GM20431 (cell line): Measurements from ENCODE around the gene FGF12.

Experiments
- in situ Hi-C: fragments of 300-500 bp; cut with MseI, MboI; formaldehyde crosslinking; loops from one replicate; pipeline ENCODE4 v1.15.0; 2020; ENCODE audit warnings: low sequenced_read_pairs; ENCODE audit not compliant: unreplicated experiment

Gene FGF12

DNA sequence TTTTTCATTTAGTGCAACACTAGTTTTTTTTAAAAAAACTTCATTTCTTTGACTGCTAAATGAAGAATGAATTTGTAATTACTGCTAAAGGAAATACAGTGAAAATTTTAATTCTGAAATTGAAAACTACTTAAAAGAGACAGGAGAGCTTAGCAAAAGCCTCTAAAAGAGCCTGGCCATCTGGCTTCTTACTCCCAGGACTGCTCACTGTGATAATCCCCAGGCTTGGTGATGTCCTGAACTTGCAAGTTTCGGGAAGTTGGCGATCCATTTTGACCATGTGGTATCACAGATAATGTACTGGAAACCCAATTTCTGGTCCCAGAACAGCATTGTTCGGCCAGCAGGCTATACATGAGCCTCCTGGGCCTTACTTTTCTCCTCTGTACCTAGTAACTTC is 292.1 kb downstream of the FGF12 start:
- in situ Hi-C loops, result no loop called here

DNA sequence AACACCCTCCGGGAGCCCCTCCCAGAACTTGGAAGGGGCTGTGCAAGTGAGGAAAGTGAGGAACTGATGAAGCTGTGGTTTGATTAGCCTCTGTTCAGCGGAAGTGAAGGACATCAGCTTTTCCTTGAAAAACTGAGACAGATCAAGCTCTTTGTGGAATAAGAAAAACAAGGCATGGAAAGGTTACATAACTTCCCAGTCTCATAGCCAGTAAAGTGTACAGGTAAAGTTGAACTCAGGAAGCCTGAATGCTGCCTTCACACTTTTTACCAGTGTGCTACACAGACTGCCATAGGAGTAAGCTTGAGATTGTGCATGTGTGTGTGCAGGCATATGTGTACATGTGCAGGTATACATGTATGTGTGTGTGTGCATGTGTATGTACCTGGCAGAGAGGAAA is 293.2 kb downstream of the FGF12 start:
- in situ Hi-C loops, result no loop called here

DNA sequence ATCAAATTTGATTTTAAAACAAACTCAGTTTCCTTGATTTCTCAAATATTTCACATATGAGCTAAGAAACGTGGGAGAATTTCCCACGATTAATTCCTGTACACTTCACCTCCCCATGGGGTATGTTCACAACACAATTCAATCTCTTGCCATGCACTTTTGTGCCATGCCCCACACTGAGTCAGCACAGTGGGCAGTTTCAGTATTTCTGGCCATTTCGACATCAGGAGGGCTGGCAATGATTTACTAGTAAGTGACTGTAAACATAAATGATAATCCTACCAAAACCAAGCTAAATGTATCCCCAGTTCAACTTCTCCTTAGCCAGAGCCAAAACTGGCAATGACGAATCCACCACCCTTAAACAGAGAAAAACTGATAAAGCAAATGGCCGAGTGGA is 293.6 kb downstream of the FGF12 start:
- in situ Hi-C loops, result no loop called here

DNA sequence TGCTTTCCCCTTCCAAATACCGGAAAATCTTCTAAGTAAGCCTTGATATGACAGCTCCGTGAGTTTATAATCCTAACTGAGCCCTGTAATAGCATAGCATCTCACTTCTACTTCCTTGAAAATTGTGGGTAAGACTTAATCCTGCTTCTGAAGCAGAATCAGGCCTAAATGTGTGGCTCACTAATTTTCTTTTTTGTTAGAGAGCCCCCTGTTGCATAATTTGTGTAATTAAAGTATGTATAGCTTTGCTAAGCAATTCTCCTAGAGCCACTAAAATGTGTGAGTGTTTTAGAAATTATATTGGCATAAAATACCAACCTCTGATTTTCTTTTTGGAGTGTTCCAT is 304.4 kb downstream of the FGF12 start:
- in situ Hi-C loops, result no loop called here

DNA sequence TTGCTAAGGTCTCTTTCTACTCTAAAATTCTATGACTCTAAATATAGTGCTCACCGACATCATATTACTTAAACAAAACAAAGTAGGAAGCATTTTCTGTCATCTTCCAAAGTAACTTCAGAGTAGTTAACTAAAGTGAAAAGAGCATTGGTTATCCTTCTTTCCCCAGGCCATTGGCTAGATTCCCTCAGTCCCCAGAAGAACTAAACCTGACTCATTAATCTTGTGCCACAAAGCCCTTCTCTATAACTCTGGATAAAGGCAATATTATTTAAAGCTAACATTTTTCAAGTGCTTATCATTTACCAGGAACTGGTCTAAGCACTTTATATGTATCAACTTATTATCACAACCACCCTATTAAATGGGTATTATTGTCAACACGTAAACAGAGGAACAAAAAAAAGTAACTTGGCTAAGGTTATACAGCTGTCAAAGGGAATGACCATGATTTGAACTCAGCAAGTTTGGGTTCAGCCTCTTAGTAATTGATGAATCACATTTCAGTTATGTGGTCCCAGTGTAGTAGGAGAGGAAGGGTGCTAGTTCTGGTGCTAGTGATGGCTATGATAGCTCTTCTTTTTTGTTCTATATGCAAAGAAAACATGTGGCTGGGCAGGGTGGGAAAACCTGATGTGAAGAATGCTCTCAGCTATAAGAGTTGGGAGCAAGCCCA is 304.9 kb downstream of the FGF12 start:
- in situ Hi-C loops, result no loop called here

DNA sequence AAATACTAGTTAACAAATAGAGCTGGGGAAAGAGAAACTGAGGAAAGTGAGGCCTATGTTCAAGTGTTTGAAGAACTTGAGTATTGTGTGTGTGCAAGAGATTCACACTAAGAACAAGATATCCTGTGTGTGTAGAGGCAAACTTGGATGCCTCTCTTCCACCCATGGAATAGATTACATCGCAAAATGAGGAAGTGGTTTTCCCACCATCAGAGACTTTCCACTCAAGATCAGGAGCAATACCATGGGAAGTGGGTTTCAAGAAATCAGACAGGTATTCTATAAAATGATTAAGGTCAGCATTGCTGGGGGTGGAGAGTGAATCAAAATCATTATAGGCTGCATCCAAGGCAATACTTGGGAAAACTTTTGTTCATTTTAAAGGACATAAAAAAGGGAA is 308.0 kb downstream of the FGF12 start:
- in situ Hi-C loops, result no loop called here

DNA sequence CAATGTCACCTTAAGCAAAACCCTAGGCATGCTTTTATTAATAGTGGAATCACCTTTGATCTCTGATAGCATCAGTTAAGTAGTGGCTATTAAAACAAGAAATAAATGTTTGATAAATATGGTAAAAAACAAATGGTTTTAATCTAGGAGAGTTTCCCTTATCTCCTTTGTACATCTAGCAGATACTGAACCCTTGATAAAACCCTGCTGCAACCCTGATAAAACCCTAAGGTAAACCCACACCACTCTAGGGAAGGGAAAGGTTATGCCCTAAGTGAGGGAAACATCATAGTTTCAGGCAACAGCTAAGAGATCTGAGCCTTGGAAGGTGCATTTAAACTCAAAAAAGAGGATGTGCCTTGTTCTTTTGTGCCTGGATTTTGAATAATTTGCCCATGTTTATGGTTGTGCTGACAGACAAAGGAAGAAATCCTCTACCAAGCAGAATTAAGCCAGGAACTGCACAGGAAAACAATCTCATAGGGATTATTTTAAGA is 309.7 kb downstream of the FGF12 start:
- in situ Hi-C loops, result no loop called here

DNA sequence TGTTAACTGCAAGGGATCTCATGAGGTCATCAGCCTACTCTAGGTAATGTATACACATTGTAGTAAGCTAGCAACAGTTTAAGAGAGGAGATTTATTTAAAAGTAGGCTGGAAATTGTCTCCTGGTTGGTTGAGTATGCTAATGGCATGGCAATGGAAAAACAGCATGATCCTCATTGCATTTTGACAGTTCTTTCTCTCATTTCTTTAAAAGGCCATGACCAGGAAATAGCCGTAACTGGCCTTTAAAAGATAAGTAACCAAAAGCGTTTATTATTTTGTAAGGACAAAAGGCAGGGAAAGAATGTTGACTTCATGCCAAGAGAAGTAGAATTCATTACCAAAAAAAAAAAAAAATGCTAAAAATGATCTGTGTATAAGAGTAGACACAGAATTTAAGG is 310.3 kb downstream of the FGF12 start:
- in situ Hi-C loops, result no loop called here

DNA sequence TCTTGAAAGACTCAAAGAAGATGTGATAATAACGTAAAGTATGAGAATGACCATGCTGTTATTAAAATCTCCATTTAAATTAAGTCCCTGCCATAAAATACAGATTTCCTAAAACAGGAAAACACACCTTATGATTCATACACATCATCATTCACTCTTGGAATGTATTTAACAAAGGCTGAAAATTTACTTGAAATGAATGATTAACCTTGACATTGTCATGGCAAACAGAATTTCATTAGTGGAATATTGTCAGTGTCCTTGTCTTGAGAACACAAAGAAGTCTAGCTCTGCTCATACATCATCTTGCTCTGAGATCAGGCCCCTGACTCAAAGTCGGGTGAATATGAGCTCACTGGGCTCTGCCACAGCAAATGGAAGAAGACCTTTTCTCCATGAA is 313.9 kb downstream of the FGF12 start:
- in situ Hi-C loops, result no loop called here

DNA sequence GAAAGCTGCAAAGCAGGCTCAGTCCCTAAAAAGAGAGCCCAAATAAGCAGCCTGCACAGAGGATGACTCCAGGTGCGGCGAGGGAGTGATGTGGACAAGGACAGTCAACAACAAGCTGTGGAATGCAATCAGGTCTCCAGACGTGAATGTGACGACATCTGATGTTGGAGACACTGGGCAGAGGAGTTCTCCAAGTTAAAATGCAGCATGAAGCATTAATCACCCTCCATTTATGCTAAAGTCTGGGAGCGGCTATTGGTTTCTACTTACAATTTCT is 316.7 kb downstream of the FGF12 start:
- in situ Hi-C loops, result no loop called here

DNA sequence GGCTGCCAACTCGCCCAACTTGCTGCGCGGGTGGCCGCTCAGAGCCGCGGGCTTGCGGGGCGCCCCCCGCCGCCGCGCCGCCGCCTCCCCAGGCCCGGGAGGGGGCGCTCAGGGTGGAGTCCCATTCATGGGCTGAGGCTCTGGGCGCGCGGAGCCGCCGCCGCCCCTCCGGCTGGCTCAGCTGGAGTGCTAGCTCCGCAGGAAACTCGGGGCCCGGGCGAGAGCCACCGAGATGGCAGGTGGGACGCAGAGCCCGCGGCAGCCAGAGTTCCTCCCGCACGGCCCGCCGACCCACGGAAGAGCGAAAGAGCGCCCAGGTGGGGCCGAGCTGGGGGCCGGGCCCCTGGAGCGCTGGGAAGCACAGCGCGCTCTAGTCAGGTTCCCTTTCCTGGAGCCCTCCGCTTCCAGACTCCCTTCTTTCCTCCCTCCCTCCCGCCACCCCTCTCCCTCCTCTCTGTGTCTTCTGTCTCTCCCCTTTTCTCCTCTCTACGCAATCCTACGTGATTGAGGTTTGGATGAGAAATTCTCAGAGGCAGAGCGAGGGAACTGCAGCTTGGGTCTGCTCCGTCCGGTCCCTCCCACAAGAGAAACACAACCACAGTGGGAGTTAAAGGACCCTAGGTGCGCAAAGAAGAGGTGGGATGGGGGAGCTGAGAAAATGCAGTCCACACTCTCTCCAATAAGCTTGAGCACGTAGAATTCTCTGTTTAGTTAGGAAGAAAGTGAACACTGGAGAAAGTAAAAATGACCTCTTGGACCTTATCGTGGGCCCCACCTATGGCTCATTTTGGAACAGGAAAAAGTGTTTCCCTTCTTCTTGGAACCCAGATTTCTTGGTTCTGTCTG is 317.3 kb downstream of the FGF12 start:
- in situ Hi-C loops, result no loop called here

DNA sequence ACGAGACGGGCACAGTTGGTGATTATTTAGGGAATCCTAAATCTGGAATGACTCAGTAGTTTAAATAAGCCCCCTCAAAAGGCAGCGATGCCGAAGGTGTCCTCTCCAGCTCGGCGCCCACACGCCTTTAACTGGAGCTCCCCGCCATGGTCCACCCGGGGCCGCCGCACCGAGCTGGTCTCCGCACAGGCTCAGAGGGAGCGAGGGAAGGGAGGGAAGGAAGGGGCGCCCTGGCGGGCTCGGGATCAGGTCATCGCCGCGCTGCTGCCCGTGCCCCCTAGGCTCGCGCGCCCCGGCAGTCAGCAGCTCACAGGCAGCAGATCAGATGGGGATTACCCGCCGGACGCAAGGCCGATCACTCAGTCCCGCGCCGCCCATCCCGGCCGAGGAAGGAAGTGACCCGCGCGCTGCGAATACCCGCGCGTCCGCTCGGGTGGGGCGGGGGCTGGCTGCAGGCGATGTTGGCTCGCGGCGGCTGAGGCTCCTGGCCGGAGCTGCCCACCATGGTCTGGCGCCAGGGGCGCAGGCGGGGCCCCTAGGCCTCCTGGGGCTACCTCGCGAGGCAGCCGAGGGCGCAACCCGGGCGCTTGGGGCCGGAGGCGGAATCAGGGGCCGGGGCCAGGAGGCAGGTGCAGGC is 318.0 kb downstream of the FGF12 start:
- in situ Hi-C loops, result no loop called here

DNA sequence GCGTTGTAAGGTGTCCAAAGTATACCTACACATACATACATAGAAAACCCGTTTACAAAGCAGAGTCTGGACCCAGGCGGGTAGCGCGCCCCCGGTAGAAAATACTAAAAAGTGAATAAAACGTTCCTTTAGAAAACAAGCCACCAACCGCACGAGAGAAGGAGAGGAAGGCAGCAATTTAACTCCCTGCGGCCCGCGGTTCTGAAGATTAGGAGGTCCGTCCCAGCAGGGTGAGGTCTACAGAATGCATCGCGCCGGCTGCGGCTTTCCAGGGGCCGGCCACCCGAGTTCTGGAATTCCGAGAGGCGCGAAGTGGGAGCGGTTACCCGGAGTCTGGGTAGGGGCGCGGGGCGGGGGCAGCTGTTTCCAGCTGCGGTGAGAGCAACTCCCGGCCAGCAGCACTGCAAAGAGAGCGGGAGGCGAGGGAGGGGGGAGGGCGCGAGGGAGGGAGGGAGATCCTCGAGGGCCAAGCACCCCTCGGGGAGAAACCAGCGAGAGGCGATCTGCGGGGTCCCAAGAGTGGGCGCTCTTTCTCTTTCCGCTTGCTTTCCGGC is 318.6 kb downstream of the FGF12 start:
- in situ Hi-C loops, result no loop called here

DNA sequence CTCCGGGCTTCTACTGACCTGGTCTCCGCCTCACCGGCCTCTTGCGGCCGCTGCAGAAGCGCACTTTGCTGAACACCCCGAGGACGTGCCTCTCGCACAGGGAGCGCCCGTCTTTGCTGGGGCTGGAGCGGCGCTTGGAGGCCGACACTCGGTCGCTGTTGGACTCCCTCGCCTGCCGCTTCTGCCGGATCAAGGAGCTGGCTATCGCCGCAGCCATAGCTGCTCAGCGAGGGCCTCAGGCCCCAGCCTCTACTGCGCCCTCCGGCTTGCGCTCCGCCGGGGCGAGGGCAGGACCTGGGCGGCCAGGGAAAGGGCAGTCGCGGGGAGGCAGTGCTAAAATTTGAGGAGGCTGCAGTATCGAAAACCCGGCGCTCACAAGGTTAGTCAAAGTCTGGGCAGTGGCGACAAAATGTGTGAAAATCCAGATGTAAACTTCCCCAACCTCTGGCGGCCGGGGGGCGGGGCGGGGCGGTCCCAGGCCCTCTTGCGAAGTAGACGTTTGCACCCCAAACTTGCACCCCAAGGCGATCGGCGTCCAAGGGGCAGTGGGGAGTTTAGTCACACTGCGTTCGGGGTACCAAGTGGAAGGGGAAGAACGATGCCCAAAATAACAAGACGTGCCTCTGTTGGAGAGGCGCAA is 319.2 kb downstream of the FGF12 start:
- in situ Hi-C loops, result no loop called here

DNA sequence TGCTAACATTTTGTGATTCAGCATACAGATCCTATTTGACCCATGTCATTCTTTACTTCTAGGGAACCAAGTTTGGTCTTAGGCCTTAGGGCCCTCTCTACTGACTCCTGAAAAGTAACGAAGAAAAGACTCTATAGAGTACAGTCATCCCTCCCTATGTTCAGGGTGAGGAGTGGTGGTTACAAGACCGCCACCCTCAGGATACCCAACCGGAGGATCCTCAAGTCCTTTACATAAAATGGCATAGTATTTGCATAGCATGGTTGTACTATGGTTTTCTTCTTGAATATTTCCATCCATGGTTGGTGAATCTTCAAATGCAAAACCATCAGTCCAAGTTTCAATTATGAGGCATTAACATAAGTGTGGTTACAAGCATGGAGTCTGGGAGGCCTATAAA is 327.6 kb downstream of the FGF12 start:
- in situ Hi-C loops, result no loop called here

DNA sequence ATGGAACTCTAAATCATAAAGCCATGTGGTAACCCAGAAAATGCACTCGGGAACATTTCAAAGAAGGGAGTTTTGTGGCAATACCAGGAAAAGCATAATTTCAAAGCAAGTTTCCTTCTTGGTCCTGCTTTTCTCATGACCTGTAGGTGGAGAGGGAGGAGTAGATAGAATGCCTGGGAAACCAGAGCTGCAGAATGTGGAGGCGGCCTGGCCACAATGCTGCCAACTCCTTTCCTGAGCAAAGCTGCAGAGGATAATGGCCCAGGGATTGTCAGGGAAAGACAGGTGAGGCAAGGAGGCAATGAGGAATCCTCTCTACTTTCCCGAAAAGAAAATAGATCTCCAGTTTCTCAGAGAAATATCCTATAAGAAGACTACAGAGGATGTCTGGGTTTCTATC is 330.3 kb downstream of the FGF12 start:
- in situ Hi-C loops, result no loop called here

DNA sequence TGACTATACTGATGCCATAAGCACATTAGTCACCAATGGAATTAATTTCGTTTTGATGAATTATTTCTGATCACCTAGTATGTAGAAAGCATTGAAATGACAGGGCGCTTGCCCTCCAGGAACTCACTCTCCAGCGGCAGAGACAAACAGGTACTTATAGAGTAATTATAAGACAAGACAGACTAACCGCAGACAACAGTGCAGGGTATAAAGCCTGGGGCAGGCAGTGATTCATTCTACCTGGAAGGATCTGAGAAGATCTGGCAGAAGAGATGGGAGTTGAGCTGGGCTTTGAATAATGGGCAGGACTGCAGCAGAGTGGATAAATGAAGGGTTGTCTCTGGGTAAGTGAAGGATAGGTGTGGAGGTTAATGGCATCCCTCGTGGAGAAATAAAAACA is 331.8 kb downstream of the FGF12 start:
- in situ Hi-C loops, result no loop called here

DNA sequence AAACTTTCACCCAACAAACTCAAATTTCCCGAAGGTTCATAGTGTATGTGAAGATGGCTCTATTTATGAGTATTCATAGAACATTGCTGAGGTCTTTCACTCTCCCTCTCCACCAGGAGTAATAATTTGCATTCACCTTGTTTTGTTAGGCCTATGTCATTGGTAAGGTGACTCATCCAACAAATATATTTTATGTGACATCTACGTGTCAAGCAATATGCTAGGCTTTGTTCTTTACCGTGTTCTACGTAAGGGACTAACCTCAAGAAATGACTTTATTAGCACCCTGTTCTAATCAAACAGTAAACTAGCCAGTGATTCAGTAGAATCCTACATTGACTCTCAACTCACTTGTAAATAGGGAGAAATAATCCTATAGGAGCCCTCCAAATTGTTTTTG is 334.4 kb downstream of the FGF12 start:
- in situ Hi-C loops, result no loop called here

DNA sequence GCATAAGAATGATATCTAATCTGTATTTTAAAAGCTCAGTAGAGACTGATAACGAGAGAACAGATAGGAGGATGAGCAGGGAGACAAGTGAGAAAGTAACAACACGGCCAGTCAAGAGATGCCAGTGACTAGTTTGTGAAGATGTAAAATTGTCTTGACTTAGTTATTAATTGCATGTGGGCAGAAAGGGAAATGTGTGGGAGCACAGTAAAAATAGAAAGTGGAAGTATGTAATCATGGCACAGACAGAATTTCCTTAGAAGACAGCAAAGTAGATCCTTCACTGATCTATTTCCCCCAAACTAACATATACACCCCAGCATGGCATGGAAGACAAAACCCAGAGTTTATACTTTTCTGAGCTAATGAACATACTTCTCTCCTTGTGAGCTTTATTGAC is 344.5 kb downstream of the FGF12 start:
- in situ Hi-C loops, result no loop called here

DNA sequence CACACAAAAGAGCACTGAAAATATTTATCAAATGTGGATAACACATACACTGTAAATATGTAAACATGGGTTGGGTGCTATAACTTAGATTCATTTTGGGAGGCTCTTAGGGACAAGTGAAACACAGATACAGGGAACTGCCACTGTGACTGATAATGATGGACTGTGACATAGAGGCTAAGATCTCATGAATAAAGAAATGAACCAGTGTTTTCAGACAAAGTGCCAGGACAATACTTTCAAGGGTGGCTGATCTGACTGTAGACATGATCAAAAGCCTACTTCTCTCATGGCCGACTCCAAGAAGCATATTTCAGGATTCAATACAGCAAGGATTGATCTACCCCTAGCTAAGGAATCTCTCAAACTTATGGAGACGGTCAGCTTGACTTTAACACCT is 353.8 kb downstream of the FGF12 start:
- in situ Hi-C loops, result no loop called here

DNA sequence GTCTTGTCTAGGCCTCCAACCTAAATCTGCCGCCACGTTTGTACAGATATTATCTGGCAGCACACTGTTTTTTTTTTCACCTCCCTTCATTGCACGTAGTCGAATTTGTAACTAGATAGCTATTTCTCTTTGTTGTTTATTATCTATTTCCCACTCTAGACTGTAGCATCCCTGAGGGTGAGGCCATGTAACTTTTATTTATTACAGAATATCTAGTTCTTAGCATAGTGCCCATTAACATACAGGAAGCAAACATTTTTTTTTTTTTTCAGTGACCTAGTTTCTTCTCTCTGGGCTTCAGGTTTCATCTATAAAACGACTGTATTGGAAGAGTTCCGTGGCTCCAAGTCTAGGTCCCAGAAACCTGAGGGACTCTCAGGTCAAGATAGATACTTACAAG is 354.3 kb downstream of the FGF12 start:
- in situ Hi-C loops, result no loop called here
